Fibroblast of gingiva (primary cell): ENCODE results near the gene SYNE1.
"Not testable (repeated sequence)": the region's sequence is repeated elsewhere in the genome, so short reads cannot be mapped to it uniquely, and the experiment has no call there.

ENCODE experiments used
- DNase-seq: peaks from one replicate; pipeline ENCODE4 v3.0.0-alpha.2; 2011; ENCODE audit warnings: low read depth

SYNE1 gene

DNA sequence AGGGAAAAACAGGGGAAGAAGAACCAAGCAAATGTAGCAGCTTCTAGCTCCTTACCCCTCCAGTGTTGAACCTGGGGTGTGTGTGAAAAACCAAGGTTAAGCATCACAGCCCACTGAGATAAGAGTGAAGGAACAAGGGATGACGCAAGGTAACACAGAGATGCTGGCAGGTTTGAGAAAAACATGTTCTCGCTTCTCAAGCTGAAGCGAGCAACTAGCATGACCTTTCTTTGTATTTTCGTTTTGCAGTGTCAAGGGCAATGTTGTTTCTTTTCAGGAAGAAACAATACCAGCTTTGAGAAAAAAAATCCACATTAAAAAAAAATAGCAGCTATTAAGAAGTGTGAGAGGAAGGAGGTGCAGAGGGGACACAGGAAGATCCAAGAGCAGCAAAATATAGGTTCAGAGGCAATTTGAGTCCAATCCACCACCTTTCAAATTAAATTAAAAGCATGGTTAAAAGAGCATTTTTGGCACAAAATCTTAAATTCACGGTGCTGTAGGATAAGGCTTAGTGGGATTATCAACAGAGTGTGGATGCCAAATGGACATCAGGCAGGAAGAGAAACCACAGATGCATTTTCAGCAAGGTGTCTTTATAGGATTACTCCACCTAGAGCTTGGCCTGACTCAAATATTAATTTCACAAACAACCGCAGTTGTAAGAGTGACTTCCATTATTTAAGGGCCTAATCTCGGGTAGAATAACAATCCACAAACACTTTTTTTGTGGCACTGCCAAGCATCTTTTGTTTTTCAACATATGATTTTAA, 70.9 kb downstream of the SYNE1 start:
- no peak for DNase-seq

GRCh38 chr6:152563177-152563576, 74.0 kb downstream of the SYNE1 start:
- DNase-seq: no peak

- DNase-seq: not testable (repeated sequence)
Measured at GRCh38 chr6:152558798-152559197, 78.4 kb downstream of the SYNE1 start.

DNA sequence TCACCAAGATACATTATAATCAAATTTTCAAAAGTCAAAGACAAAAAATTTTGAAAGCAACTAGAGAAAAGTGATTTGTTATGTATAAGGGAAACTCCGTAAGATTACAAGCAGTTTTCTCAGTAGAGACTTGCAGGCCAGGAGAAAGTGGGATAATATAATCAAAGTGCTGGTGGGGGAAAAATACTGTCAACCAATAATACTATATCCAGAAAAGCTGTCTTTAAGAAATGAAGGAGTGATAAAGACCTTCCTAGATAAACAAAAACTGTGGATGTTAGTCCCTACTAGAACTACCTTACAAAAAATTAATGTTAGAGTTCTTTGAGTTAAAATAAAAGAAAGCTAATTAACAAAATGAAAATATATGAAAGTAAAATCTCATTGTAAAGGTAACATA, 79.7 kb downstream of the SYNE1 start:
- DNase-seq: no peak

- DNase-seq: no peak
Measured at GRCh38 chr6:152554851-152555250, 82.3 kb downstream of the SYNE1 start.

- peak; percentile 58 for DNase-seq
Measured at GRCh38 chr6:152552616-152553209, 84.4 kb downstream of the SYNE1 start.

DNA sequence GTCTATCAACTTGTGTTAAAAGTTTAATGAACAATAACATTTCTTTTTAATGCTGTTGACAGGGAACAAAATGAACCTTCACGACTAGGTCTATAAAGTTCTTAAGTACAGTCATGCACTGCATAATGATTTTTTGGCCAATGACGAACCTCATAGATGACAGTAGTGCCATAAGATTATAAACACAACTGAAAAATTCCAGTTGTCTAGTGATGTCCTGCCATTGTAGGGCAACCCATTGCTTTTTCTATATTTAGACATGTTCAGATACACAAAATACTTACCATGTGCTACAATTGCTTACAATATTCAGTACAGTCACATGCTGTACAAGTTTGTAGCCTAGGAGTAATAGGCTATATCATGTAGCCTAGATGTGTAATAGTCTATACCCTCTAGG, 93.6 kb downstream of the SYNE1 start:
- DNase-seq: no peak

DNA sequence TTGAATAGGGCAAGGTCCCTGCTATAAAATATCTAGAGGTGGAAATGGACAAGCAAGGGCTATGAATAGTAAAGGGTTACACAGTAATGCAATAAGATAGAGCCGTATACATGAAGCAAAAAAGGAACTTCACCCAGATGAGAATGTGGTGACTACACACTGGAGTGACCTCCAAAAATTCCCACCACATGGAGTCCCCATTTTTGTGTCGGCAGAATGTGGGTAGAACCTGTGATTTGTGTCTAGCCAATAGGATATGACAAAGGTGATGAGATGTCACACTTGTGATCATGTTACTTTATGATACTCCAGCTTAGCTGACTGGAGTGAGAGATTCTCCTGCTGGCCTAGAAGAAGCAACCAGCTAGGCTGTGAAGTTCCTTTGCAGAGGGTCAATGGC, 96.8 kb downstream of the SYNE1 start:
- no peak for DNase-seq

DNA sequence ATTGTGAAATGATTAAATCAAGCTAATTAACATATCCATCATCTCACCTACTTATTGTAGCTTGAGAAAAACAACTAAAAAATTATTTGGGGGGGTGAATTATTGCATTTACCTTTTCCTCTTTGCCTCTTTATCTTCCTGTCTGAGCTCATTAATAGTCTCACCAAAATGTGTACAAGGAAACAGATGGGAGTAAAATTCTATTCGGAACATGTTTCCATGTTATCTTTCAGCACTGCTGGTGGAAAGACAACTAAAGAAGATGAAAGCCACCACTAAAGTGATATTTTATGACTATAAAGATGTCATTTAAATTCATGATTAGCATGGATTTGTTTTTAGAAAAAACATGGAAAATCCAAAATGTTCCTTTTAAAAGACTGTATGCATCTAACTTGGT, 102.6 kb downstream of the SYNE1 start:
- no peak for DNase-seq

GRCh38 chr6:152532556-152533422, 104.4 kb downstream of the SYNE1 start:
- no peak for DNase-seq

- DNase-seq: no peak
Measured at GRCh38 chr6:152531659-152532058, 105.5 kb downstream of the SYNE1 start.

DNA sequence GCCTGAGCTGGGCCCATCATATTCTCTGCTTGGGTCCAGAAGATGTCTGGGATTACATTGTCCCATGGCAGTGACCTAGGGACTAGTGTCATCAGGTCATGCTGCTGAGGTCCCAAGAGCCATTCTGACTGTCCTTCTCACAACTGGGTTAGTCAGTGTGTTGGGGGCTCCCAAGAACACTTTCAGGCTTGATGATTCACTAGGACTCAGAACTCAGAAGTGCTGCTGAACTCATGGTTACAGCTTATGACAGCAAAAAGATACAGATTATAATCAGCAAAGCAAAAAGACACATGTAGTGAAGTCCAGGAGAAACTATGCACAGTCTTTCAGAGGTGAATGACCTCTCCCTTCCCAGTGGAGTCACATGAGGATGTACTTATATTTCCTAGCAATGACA, 107.8 kb downstream of the SYNE1 start:
- DNase-seq: no peak

DNA sequence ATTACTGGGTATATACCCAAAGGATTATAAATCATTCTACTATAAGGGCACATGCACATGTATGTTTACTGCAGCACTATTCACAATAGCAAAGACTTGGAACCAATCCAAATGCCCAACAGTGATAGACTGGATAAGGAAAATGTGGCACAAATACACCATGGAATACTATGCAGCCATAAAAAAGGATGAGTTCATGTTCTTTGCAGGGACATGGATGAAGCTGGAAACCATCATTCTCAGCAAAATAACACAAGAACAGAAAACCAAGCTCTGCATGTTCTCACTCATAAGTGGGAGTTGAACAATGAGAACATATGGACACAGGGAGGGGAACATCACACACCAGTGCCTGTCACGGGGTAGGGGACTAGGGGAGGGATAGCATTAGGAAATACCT, 123.0 kb downstream of the SYNE1 start:
- not testable (repeated sequence) for DNase-seq

DNA sequence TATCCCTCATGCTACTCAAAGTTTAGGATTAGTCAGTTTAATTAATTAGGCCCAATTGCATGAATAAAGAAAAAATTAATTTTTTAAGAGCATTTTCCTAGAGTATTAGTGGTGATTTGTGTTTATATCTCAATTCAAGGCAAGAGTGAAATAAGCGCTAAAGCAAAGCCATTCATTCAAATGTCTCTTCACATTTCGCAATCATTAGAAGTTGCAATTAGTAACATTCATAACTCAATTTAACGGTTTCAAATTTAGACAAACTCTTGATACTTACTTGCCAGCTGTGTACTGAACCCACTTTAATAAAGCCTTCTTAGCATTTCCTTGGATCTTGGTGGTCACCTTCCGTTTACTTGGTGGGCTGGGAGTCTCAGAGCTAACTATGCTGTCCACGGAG, 127.2 kb downstream of the SYNE1 start:
- DNase-seq: no peak

- DNase-seq: no peak
Measured at GRCh38 chr6:152508477-152508876, 128.7 kb downstream of the SYNE1 start.

- no peak for DNase-seq
Measured at GRCh38 chr6:152503546-152503945, 133.6 kb downstream of the SYNE1 start.

DNA sequence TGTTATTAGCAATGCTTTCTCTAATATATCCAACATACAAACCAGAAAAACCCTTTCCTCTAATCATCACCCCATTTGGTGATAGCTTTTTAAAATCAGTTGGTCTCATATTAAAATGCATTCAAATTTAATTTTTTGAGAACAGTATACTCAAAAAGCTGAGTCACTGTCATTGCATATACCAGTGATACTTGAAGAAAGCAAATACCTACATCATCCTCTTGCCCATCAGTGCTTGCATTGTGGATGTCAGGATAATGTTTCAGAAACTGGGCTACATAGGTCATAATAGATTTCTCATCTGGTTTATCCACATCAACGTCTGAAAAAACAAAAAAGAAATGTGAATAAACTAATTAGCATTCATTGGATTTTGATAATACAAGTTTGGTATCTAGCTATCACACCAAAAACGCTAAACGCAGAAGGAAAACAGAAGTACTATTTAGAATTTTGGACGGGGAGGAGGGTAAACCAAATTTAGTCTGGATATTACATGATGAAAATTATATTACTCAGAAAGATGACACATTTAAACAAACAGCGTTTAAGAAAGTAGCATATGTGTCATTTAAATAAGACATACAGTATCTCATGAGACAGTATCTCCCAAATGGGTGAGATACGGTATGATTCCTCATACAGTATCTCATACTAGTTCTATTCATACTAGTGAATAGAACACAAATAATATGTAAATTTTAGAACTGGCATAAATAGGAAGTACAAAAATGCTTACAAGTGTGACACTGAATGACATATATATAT, 134.6 kb downstream of the SYNE1 start:
- DNase-seq: no peak

GRCh38 chr6:152499931-152500330, 137.2 kb downstream of the SYNE1 start:
- no peak for DNase-seq

DNA sequence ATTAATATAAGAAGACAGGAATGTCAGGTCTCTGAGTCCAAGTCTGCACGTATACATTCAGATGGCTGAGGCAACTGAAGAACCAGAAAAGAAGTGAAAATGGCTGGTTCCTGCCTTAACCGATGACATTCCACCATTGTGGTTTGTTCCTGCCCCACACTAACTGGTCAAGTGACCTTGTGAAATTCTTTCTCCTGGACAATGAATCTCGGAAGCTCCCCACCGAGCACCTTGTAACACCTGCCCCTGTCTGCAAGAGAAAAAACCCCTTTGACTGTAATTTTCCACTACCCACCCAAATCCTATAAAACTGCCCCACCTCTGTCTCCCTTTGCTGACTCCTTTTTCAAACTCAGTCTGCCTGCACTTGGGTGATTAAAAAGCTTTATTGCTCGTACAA, 140.4 kb downstream of the SYNE1 start:
- DNase-seq: no peak

DNA sequence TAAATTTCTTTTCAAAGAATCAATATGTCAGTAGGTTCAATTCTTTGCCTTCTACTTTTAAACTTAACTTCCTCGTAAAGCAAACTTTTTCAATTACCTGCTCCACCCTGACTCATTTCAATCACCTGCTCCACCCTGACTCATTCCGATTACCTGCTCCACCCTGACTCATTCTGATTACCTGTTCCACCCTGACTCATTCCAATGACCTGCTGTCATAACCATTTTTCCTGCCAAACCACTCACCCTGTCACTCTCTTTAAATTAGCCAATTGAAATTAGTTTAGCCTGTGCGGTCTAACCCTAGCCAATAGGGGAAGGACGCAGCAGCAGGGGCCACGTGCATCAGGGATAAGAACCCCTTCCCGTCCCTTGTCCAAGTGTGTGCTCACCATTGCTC, 141.7 kb downstream of the SYNE1 start:
- DNase-seq: not testable (repeated sequence)

- peak; percentile 3 for DNase-seq
Measured at GRCh38 chr6:152492281-152492680, 144.9 kb downstream of the SYNE1 start.

DNA sequence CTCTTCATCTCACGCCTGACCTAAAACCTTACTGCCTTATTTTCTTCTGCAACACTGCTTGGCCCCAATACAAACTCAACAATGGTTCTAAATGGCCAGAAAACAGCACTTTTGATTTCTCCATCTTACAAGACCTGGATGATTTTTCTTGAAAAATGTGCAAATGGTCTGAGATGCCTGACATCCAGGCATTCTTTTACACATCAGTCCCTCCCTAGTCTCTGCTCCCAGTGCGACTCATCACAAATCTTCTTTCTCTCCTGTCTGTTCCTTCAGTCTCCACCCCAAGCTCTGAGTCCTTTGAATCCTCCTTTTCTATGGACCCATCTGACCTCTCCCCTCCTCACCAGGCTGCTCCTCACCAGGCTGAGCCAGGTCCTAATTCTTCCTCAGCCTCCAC, 145.7 kb downstream of the SYNE1 start:
- peak; percentile 24 for DNase-seq
